ENCODE results near the gene RBM33.

Gene RBM33

DNA sequence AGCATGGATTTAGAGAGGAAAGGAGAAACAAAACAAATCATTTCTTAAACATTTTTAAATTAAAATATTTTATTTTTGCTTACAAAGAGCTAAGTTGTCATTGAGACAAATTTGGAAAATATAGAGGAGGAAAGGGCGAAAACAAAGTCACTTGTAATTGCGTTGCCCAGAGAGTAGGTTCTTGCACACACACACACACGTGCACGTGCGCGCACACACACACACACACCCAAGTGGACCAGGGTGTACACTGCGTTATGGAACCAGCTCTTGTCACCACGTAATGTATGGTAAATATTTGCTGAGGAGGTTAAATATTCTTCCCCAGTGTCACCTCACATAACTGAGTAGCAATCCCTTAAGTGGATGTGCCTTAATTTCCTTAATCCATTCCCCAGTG is 146.2 kb downstream of the RBM33 start:
- TF ChIP-seq FOXM1 (IDR thresholded peaks at IDR 0.05; ENCODE audit: borderline replicate concordance, low read depth) (no peak), TCF12 (IDR thresholded peaks at IDR 0.05; ENCODE audit: low read depth) (no peak), TEAD4 (IDR thresholded peaks at IDR 0.05) (no peak), CEBPB (IDR thresholded peaks at IDR 0.05) (no peak)
- TF ChIP-seq, protein P1, sequence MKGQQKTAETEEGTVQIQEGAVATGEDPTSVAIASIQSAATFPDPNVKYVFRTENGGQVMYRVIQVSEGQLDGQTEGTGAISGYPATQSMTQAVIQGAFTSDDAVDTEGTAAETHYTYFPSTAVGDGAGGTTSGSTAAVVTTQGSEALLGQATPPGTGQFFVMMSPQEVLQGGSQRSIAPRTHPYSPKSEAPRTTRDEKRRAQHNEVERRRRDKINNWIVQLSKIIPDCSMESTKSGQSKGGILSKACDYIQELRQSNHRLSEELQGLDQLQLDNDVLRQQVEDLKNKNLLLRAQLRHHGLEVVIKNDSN (IDR thresholded peaks at IDR 0.05): no peak

GRCh38 chr7:155791214-155791737 is 146.8 kb downstream of the RBM33 start:
- TF ChIP-seq TCF12 (IDR thresholded peaks at IDR 0.05; ENCODE audit: low read depth): no peak

GRCh38 chr7:155791836-155792235 is 147.4 kb downstream of the RBM33 start:
- TF ChIP-seq TCF12 (IDR thresholded peaks at IDR 0.05; ENCODE audit: low read depth) (no peak), NFIC (IDR thresholded peaks at IDR 0.05) (no peak), EGR1 (IDR thresholded peaks at IDR 0.05) (no peak)

DNA sequence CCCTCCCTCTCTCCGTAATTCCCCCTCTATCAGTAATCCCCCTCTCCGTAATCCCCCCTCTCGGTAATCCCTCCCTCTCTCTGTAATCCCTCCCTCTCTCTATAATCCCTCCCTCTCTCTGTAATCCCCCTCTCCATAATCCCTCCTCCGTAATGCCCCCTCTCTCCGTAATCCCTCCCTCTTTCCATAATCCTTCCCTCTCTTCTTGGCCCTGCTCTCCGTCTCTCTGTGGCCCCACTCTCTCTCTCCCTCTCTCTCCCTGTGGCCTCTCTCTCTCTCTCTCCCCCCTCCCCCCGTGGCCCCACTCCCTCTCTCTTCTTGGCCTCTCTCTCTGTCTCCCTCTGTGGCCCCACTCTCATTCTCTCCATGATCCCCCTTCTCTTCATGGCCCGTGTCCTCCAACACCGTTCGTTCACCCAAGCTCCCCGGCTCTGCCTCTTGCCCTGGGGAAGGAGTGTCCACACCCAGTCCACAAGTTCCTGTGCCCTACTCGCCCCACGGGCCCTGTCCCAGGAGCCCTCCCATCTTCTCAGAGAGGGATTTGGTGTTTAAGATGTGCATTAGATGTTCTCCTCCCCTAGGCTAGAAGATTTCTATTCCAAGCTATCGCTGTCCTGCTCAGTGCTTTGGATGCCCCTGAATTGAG is 148.0 kb downstream of the RBM33 start:
- no peak for TF ChIP-seq REST (IDR thresholded peaks at IDR 0.05; ENCODE audit: low read depth)
- no peak for TF ChIP-seq CEBPB (IDR thresholded peaks at IDR 0.05)
- TF ChIP-seq NFIC (IDR thresholded peaks at IDR 0.05): no peak
- TF ChIP-seq, protein P1 (IDR thresholded peaks at IDR 0.05): no peak
- TF ChIP-seq ZBTB7A (IDR thresholded peaks at IDR 0.05; ENCODE audit: low read depth): no peak
- no peak for TF ChIP-seq MAX (IDR thresholded peaks at IDR 0.05)

DNA sequence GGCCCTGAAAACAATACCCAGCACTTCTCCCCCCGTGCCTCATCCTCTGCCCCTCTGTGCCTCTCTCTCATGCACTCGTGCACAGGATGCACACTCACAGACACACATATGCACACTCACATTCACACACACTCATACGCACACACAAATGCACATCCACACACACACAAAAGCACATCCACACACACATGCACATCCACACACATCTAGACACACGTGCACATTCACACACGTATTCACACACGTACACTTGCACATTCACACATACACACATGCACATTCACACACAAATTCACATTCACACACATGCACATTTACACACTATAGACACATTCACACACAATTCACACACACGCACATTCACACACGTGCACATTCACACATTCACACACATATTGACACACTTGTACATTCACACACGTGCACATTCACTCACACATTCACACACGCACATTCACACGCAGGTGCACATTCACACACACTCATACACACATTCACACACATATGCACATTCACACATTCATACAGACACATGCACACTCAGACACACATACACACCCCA is 148.6 kb downstream of the RBM33 start:
- TF ChIP-seq EGR1 (IDR thresholded peaks at IDR 0.05) (no peak), TCF12 (IDR thresholded peaks at IDR 0.05; ENCODE audit: low read depth) (no peak), CEBPB (IDR thresholded peaks at IDR 0.05) (no peak), TAF1 (IDR thresholded peaks at IDR 0.05; ENCODE audit: low read depth) (no peak), FOXM1 (IDR thresholded peaks at IDR 0.05; ENCODE audit: borderline replicate concordance, low read depth) (no peak)

DNA sequence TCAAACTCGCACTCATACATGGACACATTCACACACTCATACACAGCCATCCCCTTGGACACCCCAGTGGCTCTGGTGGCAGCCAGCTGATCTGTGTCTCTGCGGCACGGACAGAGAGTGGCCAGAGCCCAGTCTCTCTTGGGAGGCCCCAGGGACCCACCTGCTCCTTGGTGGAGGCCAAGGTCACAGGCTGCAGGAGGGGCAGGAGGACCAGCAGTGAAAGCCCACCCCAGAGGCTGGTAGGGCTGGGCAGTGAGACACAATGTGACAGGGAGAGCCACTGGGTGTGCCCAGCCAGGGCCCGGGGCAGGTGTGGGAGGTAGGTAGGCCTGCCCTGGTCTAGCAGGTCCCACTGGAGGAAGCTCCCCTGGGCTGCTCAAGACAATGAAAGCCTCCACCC is 149.3 kb downstream of the RBM33 start:
- no peak for TF ChIP-seq REST (IDR thresholded peaks at IDR 0.05; ENCODE audit: low read depth)
- TF ChIP-seq NFIC (IDR thresholded peaks at IDR 0.05): no peak
- no peak for TF ChIP-seq TAF1 (IDR thresholded peaks at IDR 0.05; ENCODE audit: low read depth)
- no peak for TF ChIP-seq MAX (IDR thresholded peaks at IDR 0.05)
- no peak for TF ChIP-seq EGR1 (IDR thresholded peaks at IDR 0.05)
- TF ChIP-seq FOXM1 (IDR thresholded peaks at IDR 0.05; ENCODE audit: borderline replicate concordance, low read depth): no peak
- no peak for TF ChIP-seq RAD21 (IDR thresholded peaks at IDR 0.05; ENCODE audit: low read depth)
- no peak for TF ChIP-seq TCF12 (IDR thresholded peaks at IDR 0.05; ENCODE audit: low read depth)
- TF ChIP-seq TEAD4 (IDR thresholded peaks at IDR 0.05): no peak
- TF ChIP-seq YY1 (IDR thresholded peaks at IDR 0.05; ENCODE audit: low read depth): no peak
- TF ChIP-seq, protein P1 (IDR thresholded peaks at IDR 0.05): no peak
- TF ChIP-seq CEBPB (IDR thresholded peaks at IDR 0.05): no peak
- no peak for TF ChIP-seq ZBTB7A (IDR thresholded peaks at IDR 0.05; ENCODE audit: low read depth)
- TF ChIP-seq EP300 (IDR thresholded peaks at IDR 0.05; ENCODE audit: borderline replicate concordance): no peak
- no peak for TF ChIP-seq CREB1 (IDR thresholded peaks at IDR 0.05; ENCODE audit: low read depth)
